HepG2 (cell line): ENCODE results near the gene YEATS4. TPM values are rescaled to one million over a fixed set of nuclear protein-coding genes. Genes with fewer than 3 reads are reported as not detected.

Experiments
- ATAC-seq: fragments of 200-7000 bp; cut with Tn5 transposase; 3 replicates; pipeline ENCODE4 v1.9.1; 2020; ENCODE audit warnings: mild to moderate bottlenecking, moderate library complexity
- BruUV-seq: library from RNA; stranded (reverse); fragments of 400-500 nt; replicated peaks from 2 replicates; lab custom pipeline; 2021; lab: Mats Ljungman, UMichigan
- CTCF ChIA-PET: fragments of 300-600 bp; formaldehyde crosslinking; extraction: SDS; loops from one replicate; lab custom pipeline; 2021; ENCODE audit warnings: low total read pairs, inconsistent platforms, low intra/inter-chr PET ratio; lab: Yijun Ruan, JAX
- POLR2A ChIA-PET: fragments of 350-600 bp; sonication (Branson Sonifier 250); formaldehyde crosslinking; loops from one replicate; lab custom pipeline; 2020; ENCODE audit warnings: antibody characterized with exemption, inconsistent platforms; lab: Yijun Ruan, JAX
- DNase-seq: peaks from one replicate; pipeline ENCODE4 v3.0.0-alpha.2; 2015; ENCODE audit warnings: low spot score
- FAIRE-seq: peaks from 3 replicates; lab custom pipeline; 2011; peaks lifted over from hg19 to GRCh38; lab: Jason Lieb, UNC
- H2AFZ ChIP-seq: one replicate; pipeline ENCODE4 v1.6.1; 2011; ENCODE audit warnings: low read length, inconsistent platforms
- H3K27ac ChIP-seq: fragments of 300-600 bp; 3 replicates; pipeline ENCODE4 v1.8.0; 2011; ENCODE audit warnings: mixed run types, mild to moderate bottlenecking, mixed read lengths, low read length, inconsistent platforms; ENCODE audit not compliant: insufficient read depth; ENCODE audit errors: extremely low read length
- H3K27me3 ChIP-seq, 2 experiments: fragments of 200-600 bp in 1 of 2; 2 replicates in 1 of 2; 3 replicates in 1 of 2; pipeline versions ENCODE4 v1.6.0 to v1.8.0; 2011; ENCODE audit warnings: low read length in 2 of 2, mild to moderate bottlenecking in 2 of 2, moderate library complexity in 2 of 2, inconsistent platforms in 1 of 2; ENCODE audit not compliant: insufficient read depth in 2 of 2, control insufficient read depth in 1 of 2
- H3K36me3 ChIP-seq, 2 experiments: fragments of 200-600 bp in 1 of 2; replicated peaks in 1 of 2; 2 replicates in 1 of 2; 3 replicates in 1 of 2; pipeline versions ENCODE4 v1.5.1 to v1.8.0; 2011; ENCODE audit warnings: low read length in 2 of 2, inconsistent platforms in 1 of 2; ENCODE audit not compliant: insufficient read depth in 2 of 2, control insufficient read depth in 1 of 2
- H3K4me1 ChIP-seq: 2 replicates; pipeline ENCODE4 v1.5.1; 2012; ENCODE audit warnings: low read length, inconsistent platforms; ENCODE audit not compliant: insufficient read depth
- H3K4me2 ChIP-seq: 2 replicates; pipeline ENCODE4 v1.6.0; 2011; ENCODE audit warnings: low read depth, low read length, inconsistent platforms
- H3K4me3 ChIP-seq, 3 experiments: fragments of 200-600 bp in 1 of 3; sonication (generic), shearing (Covaris generic) in 1 of 3; replicated peaks in 1 of 3; 2 replicates each; pipeline ENCODE4 v1.5.1; 2011 to 2016; ENCODE audit warnings: low read length in 3 of 3, inconsistent platforms in 2 of 3, low read depth in 2 of 3, mild to moderate bottlenecking in 2 of 3, control low read depth in 1 of 3, mixed read lengths in 1 of 3; ENCODE audit not compliant: insufficient read depth in 1 of 3
- H3K79me2 ChIP-seq: one replicate; pipeline ENCODE4 v1.6.1; 2011; ENCODE audit warnings: low read length, inconsistent platforms; ENCODE audit not compliant: insufficient read depth
- H3K9ac ChIP-seq: 2 replicates; pipeline ENCODE4 v1.6.0; 2011; ENCODE audit warnings: mild to moderate bottlenecking, low read depth, low read length, inconsistent platforms; ENCODE audit not compliant: insufficient read depth
- H3K9me3 ChIP-seq: 2 replicates; pipeline ENCODE4 v1.5.1; 2012; ENCODE audit warnings: mild to moderate bottlenecking, low read length
- H4K20me1 ChIP-seq: 2 replicates; pipeline ENCODE4 v1.6.0; 2011; ENCODE audit warnings: inconsistent platforms, mild to moderate bottlenecking, low read length, moderate library complexity; ENCODE audit not compliant: insufficient read depth
- AGO2 ChIP-seq: fragments of 200-400 bp; formaldehyde crosslinking; optimal IDR thresholded peaks from 2 replicates; pipeline ENCODE3; 2017; ENCODE audit warnings: mild to moderate bottlenecking, low read depth, low read length, moderate library complexity
- ARHGAP35 ChIP-seq: sonication (generic); formaldehyde crosslinking; IDR thresholded peaks from 2 replicates; pipeline ENCODE4 v1.9.0; 2022; ENCODE audit warnings: mild to moderate bottlenecking, inconsistent platforms, moderate library complexity, missing genetic modification reagents, borderline replicate concordance
- ATM ChIP-seq: fragments of 450-650 bp; IDR thresholded peaks from 2 replicates; pipeline ENCODE4 v1.7.1; 2017; ENCODE audit warnings: mild to moderate bottlenecking, borderline replicate concordance
- FOXP1 ChIP-seq, 2 experiments: fragments of 450-650 bp in 1 of 2; IDR thresholded peaks; 2 replicates each; pipeline ENCODE4 v1.6.1; 2017 to 2018; ENCODE audit warnings: antibody characterized with exemption in 1 of 2
- HMG20B ChIP-seq: conservative IDR thresholded peaks from 2 replicates; pipeline ENCODE4 v1.6.1; 2016; ENCODE audit warnings: missing genetic modification reagents, missing compliant biosample characterization
- MTA3 ChIP-seq: sonication (generic); formaldehyde crosslinking; IDR thresholded peaks from 2 replicates; pipeline ENCODE4 v1.4.0; 2020; ENCODE audit warnings: missing genetic modification reagents
- NR2F6 ChIP-seq, 2 experiments: IDR thresholded peaks; 2 replicates each; pipeline ENCODE4 v1.6.1; 2016; ENCODE audit warnings: antibody characterized with exemption in 1 of 2, mild to moderate bottlenecking in 1 of 2
- REXO4 ChIP-seq: sonication (generic); formaldehyde crosslinking; IDR thresholded peaks from 2 replicates; pipeline ENCODE4 v1.8.0; 2022; ENCODE audit warnings: missing genetic modification reagents, mild to moderate bottlenecking, borderline replicate concordance
- SUZ12 ChIP-seq: fragments of 150-350 bp; IDR thresholded peaks from 2 replicates; pipeline ENCODE4 v1.6.1; 2014; ENCODE audit warnings: low read depth, low read length
- ZFAT ChIP-seq: sonication (generic); formaldehyde crosslinking; conservative IDR thresholded peaks from 2 replicates; pipeline ENCODE4 v1.8.1; 2023; ENCODE audit warnings: missing genetic modification reagents, inconsistent platforms
- ZNF367 ChIP-seq: sonication (generic); formaldehyde crosslinking; IDR thresholded peaks from 2 replicates; pipeline ENCODE4 v1.4.0; 2020; ENCODE audit warnings: missing genetic modification reagents, borderline replicate concordance
- ZNF430 ChIP-seq: sonication (generic); formaldehyde crosslinking; IDR thresholded peaks from 2 replicates; pipeline ENCODE4 v1.9.0; 2021; ENCODE audit warnings: mild to moderate bottlenecking, missing genetic modification reagents
- ZNF678 ChIP-seq: sonication (generic); formaldehyde crosslinking; IDR thresholded peaks from 2 replicates; pipeline ENCODE4 v1.4.0; 2020; ENCODE audit warnings: mild to moderate bottlenecking, missing genetic modification reagents
- ZNF720 ChIP-seq: sonication (generic); formaldehyde crosslinking; IDR thresholded peaks from 2 replicates; pipeline ENCODE4 v1.4.0; 2020; ENCODE audit warnings: missing genetic modification reagents
- WGBS: methylation state at CpG from one replicate; pipeline ENCODE4 v1.1.6; 2017; ENCODE audit warnings: low lambda C conversion rate; 5-methylcytosine and 5-hydroxymethylcytosine counted together
- in situ Hi-C: cut with HindIII; loops from 2 replicates; pipeline ENCODE4 v1.10.0; 2017; ENCODE audit warnings: low pct_unique_long_range_greater_than_20kb; ENCODE audit not compliant: extremely low pct_ligation_motif_present
- intact Hi-C: fragments of 100-400 bp; cut with micrococcal nuclease; formaldehyde crosslinking; loops from one replicate; pipeline ENCODE4 v1.10.0; 2022; ENCODE audit not compliant: unreplicated experiment
- polyA plus RNA-seq, 8 experiments: library from polyadenylated mRNA; depleted of rRNA in 3 of 8; stranded (reverse) in 7 of 8; unstranded in 1 of 8; fragments of >200 nt; fragmentation: Illumina TruSeq in 4 of 8; extraction: Trizol in 4 of 8; gene quantifications; 2 replicates each; pipeline versions ENCODE4 v1.2.1 to v1.2.3, GENCODE V29; 2011 to 2016; ENCODE audit warnings: low read depth in 4 of 8, missing spikeins in 1 of 8, mixed read lengths in 1 of 8; ENCODE audit not compliant: insufficient read depth in 1 of 8
- total RNA-seq, 5 experiments: library from RNA; depleted of rRNA; stranded (reverse); fragments of >200 nt; fragmentation: Illumina TruSeq; extraction: Trizol; gene quantifications; 2 replicates each; pipeline ENCODE4 v1.2.3, GENCODE V29; 2016; ENCODE audit warnings: low read depth in 1 of 5
- TF ChIP-seq, protein P1 (sequence below): sonication (generic); formaldehyde crosslinking; IDR thresholded peaks from 2 replicates; pipeline ENCODE4 v1.4.0; 2020; ENCODE audit warnings: low read depth, mild to moderate bottlenecking, missing genetic modification reagents
- TF ChIP-seq, protein P2 (sequence below): sonication (generic); formaldehyde crosslinking; IDR thresholded peaks from 2 replicates; pipeline ENCODE4 v1.4.0; 2020; ENCODE audit warnings: missing genetic modification reagents
- TF ChIP-seq, protein P3 (sequence below): sonication (generic); formaldehyde crosslinking; IDR thresholded peaks from 2 replicates; pipeline ENCODE4 v1.5.1; 2020; ENCODE audit warnings: missing genetic modification reagents, mild to moderate bottlenecking, borderline replicate concordance

YEATS4 gene
- total and polyA plus RNA-seq, 2 of the 13 experiments (the other 11 are each of a cell fraction or from before 2014, with no cell fraction given) = 16.8 to 45.0 TPM

DNA sequence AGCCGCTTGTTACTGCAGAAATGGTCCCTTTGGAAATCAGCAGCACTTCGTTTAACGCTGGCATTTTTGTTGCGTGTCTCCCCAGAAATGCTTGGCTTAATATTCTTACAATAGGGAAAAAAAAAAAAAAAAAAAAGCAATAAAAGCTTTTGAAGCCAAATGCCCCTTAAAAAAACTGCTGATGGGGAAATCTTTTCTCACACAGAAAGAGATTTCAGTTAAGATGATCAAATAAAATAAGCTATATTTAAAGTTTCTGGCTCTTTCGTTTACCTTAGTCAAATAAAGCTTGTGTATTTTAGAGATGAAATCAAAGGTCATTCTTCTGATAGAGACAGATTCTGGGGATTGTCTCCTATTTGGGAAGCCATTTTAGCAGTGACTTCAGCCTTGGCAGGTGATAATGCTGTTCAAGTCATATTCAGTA, 58.2 kb downstream of the YEATS4 start:
- Histone ChIP-seq H3K4me3 (peak overlapping the region in 1 of 3 experiments; percentile 5; a peak in 1 of 6 replicates), H3K4me2 (peak overlapping the region; percentile 61), H3K27me3 (no peaks in the 10 kb centered on the region), H3K4me1 (peaks cover 74% of the 10 kb centered on the region), H2AFZ (no peak overlapping the region), H3K27ac (peak overlapping the region; percentile 63), H4K20me1 (no peaks in the 10 kb centered on the region), H3K36me3 (no peaks in the 10 kb centered on the region), H3K9ac (no peak overlapping the region; the same call in 1 of the 2 replicates), H3K9me3 (no peaks in the 10 kb centered on the region), H3K79me2 (no peaks in the 10 kb centered on the region)
- WGBS = 7% methylated on average over 5 of the region's 5 CpGs
- ChIA-PET POLR2A (interaction anchor here (0.6 to 1.5 kb wide), 5 partner anchors 52 to 153 kb away, joined by 3 to 4 read pairs (median 3); partner anchors contain the start of gene FRS2), CTCF (no interaction called here)
- in situ Hi-C loops = no loop called here
- intact Hi-C loops = loop anchor here (2.0 kb wide), 1 partner anchor 153 kb away; no protein-coding TSS in a partner anchor
- no TSS peak for BruUV-seq
- DNase-seq (peak; percentile 81), ATAC-seq (peak; percentile 14; the same call in 1 of the 3 replicates), FAIRE-seq (peak; percentile 58)
- TF ChIP-seq ZNF367 (CRISPR knock-in tag) (no peak), ZNF678 (CRISPR knock-in tag) (no peak), SUZ12 (no peak), ZNF430 (CRISPR knock-in tag) (no peak), HMG20B (CRISPR knock-in tag) (no peak), ZNF720 (CRISPR knock-in tag) (no peak), REXO4 (CRISPR knock-in tag) (no peak), ATM (no peak), ZFAT (no peak), AGO2 (no peak), ARHGAP35 (no peak), NR2F6 (IDR thresholded peaks at IDR 0.05) (peak; percentile 29; the same call in 1 of the 2 replicates), NR2F6 (CRISPR knock-in tag; IDR thresholded peaks at IDR 0.05) (no peak), MTA3 (CRISPR knock-in tag) (no peak), FOXP1 (IDR thresholded peaks at IDR 0.05) (no peak), FOXP1 (CRISPR knock-in tag; IDR thresholded peaks at IDR 0.05) (no peak)
- TF ChIP-seq, protein P1, sequence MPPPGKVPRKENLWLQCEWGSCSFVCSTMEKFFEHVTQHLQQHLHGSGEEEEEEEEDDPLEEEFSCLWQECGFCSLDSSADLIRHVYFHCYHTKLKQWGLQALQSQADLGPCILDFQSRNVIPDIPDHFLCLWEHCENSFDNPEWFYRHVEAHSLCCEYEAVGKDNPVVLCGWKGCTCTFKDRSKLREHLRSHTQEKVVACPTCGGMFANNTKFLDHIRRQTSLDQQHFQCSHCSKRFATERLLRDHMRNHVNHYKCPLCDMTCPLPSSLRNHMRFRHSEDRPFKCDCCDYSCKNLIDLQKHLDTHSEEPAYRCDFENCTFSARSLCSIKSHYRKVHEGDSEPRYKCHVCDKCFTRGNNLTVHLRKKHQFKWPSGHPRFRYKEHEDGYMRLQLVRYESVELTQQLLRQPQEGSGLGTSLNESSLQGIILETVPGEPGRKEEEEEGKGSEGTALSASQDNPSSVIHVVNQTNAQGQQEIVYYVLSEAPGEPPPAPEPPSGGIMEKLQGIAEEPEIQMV (CRISPR knock-in tag) = no peak
- TF ChIP-seq, protein P2, sequence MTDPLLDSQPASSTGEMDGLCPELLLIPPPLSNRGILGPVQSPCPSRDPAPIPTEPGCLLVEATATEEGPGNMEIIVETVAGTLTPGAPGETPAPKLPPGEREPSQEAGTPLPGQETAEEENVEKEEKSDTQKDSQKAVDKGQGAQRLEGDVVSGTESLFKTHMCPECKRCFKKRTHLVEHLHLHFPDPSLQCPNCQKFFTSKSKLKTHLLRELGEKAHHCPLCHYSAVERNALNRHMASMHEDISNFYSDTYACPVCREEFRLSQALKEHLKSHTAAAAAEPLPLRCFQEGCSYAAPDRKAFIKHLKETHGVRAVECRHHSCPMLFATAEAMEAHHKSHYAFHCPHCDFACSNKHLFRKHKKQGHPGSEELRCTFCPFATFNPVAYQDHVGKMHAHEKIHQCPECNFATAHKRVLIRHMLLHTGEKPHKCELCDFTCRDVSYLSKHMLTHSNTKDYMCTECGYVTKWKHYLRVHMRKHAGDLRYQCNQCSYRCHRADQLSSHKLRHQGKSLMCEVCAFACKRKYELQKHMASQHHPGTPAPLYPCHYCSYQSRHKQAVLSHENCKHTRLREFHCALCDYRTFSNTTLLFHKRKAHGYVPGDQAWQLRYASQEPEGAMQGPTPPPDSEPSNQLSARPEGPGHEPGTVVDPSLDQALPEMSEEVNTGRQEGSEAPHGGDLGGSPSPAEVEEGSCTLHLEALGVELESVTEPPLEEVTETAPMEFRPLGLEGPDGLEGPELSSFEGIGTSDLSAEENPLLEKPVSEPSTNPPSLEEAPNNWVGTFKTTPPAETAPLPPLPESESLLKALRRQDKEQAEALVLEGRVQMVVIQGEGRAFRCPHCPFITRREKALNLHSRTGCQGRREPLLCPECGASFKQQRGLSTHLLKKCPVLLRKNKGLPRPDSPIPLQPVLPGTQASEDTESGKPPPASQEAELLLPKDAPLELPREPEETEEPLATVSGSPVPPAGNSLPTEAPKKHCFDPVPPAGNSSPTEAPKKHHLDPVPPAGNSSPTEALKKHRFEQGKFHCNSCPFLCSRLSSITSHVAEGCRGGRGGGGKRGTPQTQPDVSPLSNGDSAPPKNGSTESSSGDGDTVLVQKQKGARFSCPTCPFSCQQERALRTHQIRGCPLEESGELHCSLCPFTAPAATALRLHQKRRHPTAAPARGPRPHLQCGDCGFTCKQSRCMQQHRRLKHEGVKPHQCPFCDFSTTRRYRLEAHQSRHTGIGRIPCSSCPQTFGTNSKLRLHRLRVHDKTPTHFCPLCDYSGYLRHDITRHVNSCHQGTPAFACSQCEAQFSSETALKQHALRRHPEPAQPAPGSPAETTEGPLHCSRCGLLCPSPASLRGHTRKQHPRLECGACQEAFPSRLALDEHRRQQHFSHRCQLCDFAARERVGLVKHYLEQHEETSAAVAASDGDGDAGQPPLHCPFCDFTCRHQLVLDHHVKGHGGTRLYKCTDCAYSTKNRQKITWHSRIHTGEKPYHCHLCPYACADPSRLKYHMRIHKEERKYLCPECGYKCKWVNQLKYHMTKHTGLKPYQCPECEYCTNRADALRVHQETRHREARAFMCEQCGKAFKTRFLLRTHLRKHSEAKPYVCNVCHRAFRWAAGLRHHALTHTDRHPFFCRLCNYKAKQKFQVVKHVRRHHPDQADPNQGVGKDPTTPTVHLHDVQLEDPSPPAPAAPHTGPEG (CRISPR knock-in tag) = no peak
- TF ChIP-seq, protein P3, sequence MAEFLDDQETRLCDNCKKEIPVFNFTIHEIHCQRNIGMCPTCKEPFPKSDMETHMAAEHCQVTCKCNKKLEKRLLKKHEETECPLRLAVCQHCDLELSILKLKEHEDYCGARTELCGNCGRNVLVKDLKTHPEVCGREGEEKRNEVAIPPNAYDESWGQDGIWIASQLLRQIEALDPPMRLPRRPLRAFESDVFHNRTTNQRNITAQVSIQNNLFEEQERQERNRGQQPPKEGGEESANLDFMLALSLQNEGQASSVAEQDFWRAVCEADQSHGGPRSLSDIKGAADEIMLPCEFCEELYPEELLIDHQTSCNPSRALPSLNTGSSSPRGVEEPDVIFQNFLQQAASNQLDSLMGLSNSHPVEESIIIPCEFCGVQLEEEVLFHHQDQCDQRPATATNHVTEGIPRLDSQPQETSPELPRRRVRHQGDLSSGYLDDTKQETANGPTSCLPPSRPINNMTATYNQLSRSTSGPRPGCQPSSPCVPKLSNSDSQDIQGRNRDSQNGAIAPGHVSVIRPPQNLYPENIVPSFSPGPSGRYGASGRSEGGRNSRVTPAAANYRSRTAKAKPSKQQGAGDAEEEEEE (CRISPR knock-in tag) = no peak
